HG03442 (cell line): ENCODE data around the gene EXOC4.
A peak's percentile ranks its signal among the peaks of the same experiment; 100 is the strongest.
"Not testable (repeated sequence)": the region's sequence is repeated elsewhere in the genome, so short reads cannot be mapped to it uniquely, and the experiment has no call there.

ENCODE experiments used
- ATAC-seq: cut with Tn5 transposase; IDR thresholded peaks from one replicate; pipeline ENCODE4 v1.9.1; 2021; ENCODE audit warnings: mild to moderate bottlenecking, moderate library complexity; ENCODE audit not compliant: unreplicated experiment

Gene EXOC4

DNA sequence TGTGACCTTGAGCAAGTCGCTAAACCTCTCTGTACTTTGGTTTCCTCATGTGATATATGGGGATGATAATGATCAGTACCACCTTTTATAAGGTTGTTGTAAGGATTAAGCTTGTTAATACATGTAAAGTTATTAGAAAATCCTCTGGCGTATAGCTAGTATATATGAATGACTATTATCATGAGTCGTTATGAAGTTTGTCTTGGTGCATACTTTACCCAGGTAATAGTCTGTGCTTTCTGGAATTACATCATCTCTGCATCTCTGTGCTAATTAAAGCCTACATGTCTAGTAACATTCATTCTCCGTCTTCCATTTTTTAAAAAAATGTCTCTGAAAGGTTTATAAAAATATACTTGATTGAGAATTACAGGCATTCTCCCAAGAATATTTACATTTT is 524.8 kb downstream of the EXOC4 start:
- no peak for ATAC-seq

DNA sequence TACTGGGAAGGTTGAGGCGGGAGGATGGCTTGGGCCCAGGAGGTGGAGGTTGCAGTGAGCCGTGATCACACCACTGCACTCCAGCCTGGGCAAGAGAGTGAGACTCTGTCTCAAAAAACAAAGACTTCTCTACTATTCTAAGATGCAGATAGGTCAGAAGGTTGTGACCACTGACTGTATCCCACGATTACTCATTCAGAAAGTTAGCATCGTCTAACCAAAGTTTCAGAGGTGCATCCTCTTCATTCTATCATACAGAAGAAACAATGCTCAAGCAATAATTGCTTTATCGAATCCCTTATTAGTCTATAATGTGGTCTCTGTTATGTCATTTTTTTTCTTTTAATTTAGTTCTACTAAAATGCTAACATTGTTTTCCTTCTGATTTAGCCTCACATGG is 525.6 kb downstream of the EXOC4 start:
- ATAC-seq, result peak; percentile 88

DNA sequence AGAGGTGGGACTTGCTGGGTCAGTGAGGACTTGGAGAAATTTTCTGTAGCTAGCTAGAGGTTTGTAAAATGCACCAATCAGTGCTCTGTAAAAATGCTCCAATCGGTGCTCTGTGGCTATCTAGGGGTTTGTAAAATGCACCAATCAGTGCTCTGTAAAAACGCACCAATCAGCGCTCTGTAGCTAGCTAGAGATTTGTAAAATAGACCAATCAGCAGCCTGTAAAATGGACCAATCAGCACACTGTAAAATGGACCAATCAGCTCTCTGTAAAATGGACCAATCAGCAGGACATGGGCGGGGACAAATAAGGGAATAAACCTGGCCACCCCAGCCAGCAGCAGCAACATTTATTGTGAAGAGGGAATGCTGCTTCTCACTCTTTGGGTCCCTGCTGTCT is 526.7 kb downstream of the EXOC4 start:
- not testable (repeated sequence) for ATAC-seq

DNA sequence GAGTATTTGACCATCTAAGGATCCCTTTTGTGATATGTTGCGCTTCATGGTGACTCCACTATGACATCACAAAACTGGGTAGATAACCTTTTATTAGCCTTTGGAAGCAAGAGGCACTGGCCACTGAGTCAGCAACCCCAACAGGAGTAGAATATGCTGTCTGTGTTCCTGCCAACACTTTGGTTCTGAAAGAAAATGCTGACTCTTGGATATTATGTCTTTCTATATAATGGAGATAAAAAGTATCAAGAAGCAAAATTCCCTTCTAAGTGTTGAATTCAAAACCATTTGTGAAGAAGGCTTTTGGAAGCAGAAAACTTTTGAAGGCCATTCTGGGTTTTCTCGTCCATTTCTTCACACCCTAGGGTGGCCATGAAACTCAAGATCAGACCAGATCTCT is 528.0 kb downstream of the EXOC4 start:
- ATAC-seq, result no peak

DNA sequence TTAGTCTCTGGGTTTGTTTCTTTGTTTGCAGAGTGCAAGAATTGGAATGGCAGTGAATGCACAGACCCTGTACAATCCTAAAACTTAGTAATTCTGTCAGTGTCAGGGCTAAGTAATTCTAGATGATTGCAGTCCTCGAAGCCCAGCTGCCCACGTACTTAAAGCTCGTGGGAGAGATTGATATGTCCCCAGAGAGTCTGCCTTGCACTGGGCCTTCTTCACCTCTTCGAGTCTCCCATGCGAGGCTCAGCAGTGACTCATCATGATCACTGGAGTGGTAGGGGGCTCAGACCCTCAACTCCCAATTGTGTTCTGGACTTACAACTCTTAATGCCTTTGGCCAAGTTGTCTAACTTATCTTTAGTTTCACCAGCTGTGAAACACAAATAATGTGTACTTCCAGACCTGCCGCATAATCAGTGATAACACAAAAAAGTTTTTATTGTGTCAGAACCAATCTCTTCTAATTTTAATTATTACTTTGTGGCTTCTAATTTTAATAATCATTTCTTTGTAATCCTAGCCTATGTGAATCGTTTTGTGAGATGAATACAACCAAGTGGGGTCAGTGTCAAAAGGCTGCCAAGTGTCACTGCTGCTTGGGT is 528.7 kb downstream of the EXOC4 start:
- ATAC-seq, result no peak

DNA sequence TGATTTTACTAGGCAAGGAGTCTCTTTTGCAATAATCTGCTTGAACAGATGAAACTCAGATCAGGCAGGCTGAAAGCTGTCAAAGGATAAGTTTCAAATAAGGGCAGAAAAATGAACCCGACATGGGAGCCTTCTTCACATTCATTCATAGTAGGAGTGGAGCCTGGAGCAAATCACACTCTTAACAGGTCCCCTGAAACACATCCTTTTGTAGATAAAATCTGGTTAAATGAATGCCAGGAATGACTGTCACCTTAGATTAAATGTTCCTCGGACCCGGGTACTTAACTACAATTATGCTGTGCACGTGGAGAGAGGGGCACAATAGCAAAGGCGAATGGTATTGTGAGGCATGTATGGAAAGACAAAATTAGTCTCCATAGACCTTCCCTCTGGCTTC is 529.6 kb downstream of the EXOC4 start:
- ATAC-seq, result no peak

DNA sequence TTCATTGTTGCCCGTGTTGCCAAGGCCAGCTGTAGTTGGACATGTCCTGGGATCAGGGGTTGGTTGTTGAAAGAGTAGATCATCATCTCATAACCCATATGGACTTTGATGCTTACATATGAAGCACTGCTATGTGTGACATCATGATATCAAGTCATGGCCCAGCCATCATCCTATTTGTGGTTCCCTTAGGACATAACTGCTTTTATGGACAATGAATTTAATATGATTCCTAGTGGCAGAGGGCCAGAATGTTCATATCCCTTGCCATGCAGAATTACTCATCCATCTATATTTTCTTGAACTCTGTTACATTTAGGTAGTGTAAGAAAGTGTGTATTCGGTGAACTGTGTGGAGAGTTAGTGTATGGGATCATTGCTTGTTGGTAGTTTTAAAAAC is 530.4 kb downstream of the EXOC4 start:
- no peak for ATAC-seq

DNA sequence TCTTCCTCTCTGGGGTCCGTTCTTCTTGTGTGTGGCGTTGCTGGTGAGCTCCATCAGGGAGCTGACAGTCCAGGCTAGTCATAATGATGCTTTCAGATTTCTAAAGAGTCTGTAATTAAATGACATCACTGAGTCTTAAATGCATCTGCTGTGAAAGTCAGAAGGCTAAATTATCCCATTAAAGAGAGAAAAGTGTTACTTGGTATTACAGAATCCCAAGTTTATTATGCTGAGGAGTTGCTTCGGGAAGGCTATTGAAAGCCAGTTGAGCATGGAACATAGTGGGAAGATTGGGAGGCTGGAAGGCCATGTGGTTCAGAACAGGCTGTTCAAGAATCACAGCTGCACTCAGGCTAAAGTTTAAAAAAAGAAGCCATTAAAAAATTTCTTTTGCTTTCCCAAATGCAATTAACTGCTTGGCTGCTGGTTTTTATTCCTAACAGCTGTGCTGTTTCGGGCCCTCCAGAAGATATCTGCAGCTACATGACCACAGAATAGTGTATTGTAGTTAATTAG is 531.7 kb downstream of the EXOC4 start:
- ATAC-seq, result no peak

DNA sequence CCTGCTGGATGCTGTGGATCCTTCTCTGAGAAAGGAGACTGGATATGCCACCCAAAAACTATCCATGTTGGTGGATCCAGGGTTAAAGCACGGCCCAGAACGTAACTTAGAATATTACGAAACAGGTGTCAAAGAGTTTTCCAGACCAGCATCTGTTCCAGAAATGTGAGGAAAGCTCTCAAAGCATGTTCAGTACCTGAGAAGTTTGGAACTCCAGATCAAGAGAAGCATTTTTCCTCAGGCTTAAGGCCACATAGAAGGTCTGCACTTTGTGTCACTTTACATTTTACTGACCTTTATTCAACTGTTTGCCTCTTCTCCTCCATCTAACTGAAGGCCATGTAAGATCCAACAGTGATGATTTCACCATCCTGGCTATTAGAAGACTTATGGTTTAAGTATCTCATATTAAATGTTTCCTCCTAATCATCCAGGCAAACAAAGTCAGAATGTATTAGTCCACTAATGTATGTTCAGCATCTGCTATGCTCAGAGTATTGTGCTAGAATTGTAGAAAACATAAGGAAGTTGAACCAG is 533.6 kb downstream of the EXOC4 start:
- no peak for ATAC-seq

DNA sequence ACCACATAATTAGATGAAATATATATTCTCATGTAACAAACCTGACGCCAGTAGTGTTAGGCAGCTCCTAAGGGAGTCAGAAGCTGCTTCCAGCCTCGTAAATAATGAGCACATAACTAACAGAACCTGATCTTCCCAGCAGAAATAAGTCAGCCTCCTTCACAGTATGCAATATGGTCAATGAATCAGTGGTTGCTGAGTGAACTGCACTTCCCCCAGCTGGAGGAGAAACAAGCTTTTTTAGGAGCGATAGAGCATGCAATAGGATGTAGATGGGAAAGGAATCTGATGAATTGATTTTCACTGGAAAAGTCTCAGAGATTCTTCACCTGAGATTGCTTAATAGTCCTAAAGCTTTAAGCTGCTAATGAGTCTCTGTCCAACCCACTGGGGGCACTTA is 537.1 kb downstream of the EXOC4 start:
- no peak for ATAC-seq

DNA sequence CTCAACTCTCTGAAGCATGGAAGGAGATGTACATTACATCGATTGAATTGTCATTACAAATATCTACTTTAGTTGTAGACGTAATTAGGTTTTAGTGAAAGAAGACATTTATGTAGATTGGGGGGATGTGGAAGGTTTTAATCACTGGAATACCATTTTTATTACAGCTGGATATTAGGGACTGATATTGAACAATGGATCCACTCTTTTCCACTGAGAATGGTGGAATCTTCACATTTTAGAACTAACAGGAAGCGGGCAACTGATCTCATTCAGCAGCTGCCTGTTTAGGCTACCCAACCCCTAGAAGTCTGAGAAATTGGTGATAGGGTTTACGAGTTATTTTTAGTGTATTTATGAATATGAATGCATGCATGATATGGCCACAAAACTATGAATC is 538.0 kb downstream of the EXOC4 start:
- no peak for ATAC-seq

DNA sequence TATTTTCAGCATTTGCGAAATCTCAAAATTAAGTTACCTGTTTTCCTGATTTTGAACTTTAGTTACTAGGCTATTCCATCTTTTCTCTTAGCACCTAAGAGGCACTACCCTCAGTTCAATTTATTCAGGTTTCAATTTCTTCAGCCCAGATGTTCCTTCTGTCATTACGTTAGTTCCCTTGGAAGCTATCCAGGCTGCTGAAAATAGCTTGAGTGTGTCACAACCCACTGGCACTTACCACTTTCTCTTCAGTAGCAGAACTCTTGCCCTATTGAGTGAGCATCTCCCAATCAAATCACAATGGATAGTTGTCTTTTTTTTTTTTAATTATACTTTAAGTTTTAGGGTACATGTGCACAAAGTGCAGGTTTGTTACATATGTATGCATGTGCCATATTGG is 541.6 kb downstream of the EXOC4 start:
- ATAC-seq, result no peak

DNA sequence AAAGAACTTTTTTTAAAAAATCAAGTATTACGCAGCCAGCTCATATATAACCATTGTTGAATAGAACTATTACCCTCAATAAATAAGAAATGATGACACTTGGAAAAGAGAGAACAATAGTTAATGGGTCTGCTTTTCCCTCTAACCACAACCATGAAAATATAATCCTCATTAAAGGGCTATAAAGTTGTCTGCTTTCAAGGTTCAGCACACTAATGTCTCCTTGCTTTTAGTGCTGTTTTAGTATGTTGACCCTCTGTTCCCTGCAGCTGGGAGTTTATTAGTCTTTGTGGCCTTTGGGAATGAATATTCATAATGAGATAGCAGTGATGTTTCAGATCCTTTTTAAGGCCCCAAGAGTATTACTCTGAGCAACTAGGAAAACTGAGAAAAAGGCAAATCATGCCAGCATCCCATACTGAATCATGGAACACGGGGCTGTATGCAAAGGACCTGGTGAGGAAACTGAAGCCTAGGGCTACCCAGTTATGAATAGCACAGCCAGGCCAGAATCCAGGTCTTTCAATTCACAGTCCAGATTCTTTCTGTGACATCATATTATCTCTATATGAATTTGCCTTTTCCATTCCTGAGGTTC is 542.3 kb downstream of the EXOC4 start:
- no peak for ATAC-seq

DNA sequence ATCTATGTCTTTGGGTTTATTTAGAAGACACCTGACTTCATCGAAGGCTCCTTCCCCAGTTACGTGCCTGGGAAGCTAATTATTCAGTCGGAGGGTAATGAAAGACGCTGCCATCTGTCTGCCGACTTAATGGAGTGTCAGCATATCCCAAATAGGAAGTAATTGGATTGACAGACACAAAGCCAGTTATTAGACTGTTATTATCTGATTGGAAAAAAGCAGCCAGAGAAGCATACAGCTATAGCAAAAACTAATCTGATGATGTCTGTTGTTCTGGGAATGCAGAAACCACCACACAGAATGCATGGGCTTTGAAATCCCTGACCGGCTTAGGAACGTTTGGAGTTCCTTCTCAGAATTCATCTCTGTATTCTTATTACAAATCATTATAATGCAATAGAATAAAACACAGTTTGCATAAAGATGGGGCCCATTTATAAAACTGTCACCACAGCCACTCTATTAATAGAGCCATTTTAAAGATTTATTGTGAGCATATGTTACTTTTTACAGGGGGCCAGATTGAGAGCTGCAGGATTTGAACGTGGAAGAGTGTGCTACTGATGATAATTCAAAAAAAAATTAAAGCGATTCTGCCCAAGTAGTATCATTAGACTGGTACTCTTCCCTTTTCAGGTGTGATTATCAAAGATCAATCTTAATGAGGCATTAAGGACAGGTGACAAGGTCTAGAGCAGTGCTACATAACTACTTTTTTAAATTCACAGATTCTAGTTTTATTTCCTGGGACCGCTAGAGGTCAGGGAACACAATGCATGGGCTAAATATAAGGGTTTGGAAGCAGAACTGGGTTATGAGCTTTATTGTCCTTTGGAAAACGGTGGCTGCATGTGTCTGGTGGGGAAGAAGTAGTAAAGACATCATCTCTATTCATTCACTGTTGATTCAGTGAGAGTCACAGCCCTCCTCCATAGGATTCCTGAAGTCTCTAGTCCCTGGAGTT is 544.2 kb downstream of the EXOC4 start:
- ATAC-seq, result no peak

DNA sequence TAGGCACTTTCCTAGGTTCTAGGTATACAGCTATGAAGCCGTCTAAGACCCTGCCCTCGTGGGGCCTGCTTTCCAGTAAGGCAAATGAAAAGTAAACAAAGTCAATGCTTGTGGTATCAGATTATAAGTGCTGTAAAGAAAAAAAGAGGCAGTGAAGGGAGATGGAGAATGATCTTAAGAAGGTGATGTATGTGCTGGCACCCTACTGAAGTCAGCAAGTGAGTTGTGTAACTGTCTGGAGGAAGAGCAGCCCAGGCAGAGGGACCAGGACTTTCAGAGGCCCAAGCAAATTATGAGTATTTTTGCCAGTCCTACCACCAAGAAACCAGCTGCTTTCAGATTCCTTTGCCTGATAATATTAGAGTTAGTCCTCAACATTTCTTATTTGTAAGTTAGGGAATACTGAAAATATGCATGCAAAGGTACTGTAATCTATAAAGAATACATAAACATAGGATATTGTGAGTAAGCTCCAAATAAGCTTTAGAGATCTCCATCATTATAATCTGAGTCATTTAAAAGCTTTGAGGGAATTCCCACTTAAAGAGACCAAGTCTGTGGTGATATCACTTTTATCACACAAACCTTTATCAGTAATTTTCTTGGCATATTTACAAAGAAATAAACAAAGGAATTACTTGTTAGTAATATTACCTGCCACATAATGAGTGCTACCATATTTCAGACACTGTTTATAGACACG is 545.1 kb downstream of the EXOC4 start:
- ATAC-seq, result no peak

DNA sequence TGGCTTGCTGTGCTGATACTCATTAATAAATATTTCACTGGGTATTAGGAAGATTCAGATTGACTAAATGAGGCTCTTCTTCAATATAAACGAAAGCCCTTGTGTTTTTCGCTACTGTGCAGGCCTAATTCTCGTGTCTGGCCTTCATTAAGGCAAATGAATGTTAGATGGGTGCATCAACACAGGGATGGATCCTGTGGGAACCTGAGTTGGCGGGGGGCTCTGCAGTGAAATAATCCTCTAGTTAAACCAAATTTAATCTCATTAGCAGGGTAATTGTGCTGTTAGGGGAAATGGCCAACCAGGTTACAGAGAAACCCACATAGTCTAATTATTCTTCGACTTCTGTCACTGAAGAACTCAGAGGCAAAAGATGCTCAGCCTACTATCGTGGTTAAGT is 548.5 kb downstream of the EXOC4 start:
- no peak for ATAC-seq

DNA sequence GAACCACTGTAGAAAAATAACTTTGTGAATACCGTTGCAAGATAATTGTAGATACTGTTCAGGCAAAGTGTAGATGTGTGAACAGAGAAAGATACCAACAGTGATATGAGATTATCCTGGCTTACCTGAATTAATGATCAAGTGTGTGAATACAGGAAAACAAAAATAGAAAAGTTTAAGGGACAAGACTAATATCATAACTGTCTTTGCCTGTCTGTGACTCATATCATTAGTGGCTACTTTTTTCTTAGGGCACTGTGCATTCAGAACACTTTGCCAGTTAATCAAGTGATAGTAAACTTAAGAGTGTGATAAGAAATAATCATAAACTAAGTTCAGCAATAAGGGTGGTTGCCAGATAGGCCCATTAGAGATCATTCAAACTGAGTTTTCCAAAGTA is 551.2 kb downstream of the EXOC4 start:
- ATAC-seq, result no peak

DNA sequence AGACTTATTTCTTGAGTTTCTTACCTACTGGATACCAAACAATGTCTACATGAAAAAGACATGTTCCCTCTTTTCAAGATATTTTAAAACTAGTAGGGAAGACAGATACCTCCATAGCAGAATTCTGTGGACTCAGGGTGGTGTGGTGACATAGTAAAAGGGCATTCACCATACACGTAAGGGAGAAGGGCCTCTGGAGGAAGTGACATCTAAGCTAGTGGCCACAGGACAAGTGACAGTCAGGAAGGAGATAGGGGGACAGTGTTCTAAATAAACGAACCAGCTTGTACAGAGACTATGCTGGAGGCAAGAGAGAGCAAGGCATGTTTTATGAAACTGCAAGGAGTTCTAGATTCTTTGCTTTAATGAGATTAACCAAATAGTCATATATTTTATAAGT is 552.5 kb downstream of the EXOC4 start:
- ATAC-seq, result no peak

DNA sequence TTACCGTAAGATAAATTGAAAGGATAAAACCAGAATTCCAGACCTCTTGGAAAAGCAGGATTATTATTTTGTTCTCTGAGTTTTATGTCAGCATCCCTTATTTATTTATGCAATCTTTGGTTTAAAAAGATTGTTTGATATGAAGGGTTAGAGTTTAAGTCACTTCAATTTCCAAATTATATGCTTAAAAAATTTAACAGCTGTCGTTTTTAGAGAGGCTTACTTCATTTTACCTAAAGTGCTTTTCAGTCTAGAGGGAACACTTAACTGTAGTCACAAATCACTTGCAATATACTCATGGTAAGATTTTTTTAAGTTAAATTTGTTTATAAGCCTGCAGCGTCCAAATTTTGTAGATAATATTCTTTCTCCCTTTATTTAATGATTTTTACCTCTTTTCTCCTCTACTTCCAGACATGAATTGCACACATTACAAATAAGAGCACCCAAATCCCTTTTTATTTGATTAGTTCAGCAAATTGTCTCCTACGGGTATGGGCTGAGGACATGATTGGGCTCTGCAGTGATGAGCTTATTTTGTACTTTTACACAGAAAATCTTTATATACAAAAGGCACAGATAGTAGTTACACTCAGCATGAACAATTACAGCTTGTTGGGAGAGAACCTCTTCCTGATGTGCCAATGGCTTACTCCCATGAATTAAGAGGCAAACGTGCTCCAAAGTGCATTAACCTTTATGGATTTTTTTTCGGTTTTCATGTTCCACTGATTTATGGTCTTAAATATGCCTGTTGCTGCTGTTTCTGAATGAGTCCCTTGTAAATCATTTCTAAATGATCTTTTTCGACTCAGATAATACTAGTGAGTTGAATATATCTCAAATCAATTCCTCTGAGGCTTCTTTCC is 555.0 kb downstream of the EXOC4 start:
- no peak for ATAC-seq

DNA sequence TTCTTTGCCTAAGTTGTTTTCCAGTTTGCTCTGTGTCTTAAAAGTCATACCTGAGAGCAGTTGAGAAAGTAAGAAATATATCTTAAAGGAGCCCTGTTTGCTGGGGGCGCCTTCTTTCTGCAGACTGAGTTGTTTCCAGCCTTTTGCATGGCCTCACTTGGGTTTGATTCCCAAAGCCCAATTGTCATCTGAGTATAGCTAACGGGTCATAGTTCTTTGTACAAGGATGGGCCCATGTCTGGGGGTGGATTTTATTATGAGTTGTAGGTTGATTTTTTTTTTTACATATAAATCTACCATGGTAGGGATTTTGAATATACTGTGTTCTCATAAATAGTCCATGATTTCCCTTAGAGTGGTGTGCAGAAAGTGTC is 555.6 kb downstream of the EXOC4 start:
- no peak for ATAC-seq
